H9 (cell line): ENCODE data around the gene ZNF775. TPM values are rescaled to one million over a fixed set of nuclear protein-coding genes. Genes with fewer than 3 reads are reported as not detected.

Experiments
- DNase-seq: peaks from one replicate; pipeline ENCODE4 v3.0.0-alpha.2; 2017
- H2AFZ ChIP-seq: one replicate; pipeline ENCODE4 v1.6.1; 2013; ENCODE audit warnings: mild to moderate bottlenecking, low read length, control low read depth, moderate library complexity
- H2AK5ac ChIP-seq: 2 replicates; pipeline ENCODE4 v1.6.1; 2013; ENCODE audit warnings: low read length, control low read depth, mixed read lengths; ENCODE audit not compliant: insufficient read length
- H2BK120ac ChIP-seq: one replicate; pipeline ENCODE4 v1.6.1; 2013; ENCODE audit warnings: low read depth, mild to moderate bottlenecking, low read length, control low read depth, inconsistent platforms; ENCODE audit not compliant: poor library complexity, severe bottlenecking
- H2BK12ac ChIP-seq: 2 replicates; pipeline ENCODE4 v1.6.1; 2013; ENCODE audit warnings: low read length, control low read depth, mixed read lengths, low read depth; ENCODE audit not compliant: insufficient read length
- H2BK15ac ChIP-seq: 2 replicates; pipeline ENCODE4 v1.6.1; 2013; ENCODE audit warnings: low read depth, low read length, control low read depth
- H2BK20ac ChIP-seq: one replicate; pipeline ENCODE4 v1.6.1; 2013; ENCODE audit warnings: low read depth, mild to moderate bottlenecking, low read length, control low read depth, inconsistent platforms; ENCODE audit not compliant: poor library complexity, severe bottlenecking
- H2BK5ac ChIP-seq: 2 replicates; pipeline ENCODE4 v1.6.1; 2013; ENCODE audit warnings: low read length, control low read depth, mixed read lengths; ENCODE audit not compliant: insufficient read length
- H3K14ac ChIP-seq: 2 replicates; pipeline ENCODE4 v1.6.1; 2013; ENCODE audit warnings: low read length, control low read depth; ENCODE audit not compliant: insufficient read depth
- H3K18ac ChIP-seq: 2 replicates; pipeline ENCODE4 v1.6.1; 2013; ENCODE audit warnings: low read depth, mild to moderate bottlenecking, mixed read lengths, low read length, control low read depth; ENCODE audit not compliant: insufficient read length
- H3K23ac ChIP-seq: 2 replicates; pipeline ENCODE4 v1.6.1; 2013; ENCODE audit warnings: low read length, control low read depth, mixed read lengths, low read depth; ENCODE audit not compliant: insufficient read length
- H3K23me2 ChIP-seq: 2 replicates; pipeline ENCODE4 v1.6.1; 2013; ENCODE audit warnings: low read depth, mild to moderate bottlenecking, mixed read lengths, low read length, control low read depth; ENCODE audit not compliant: insufficient read length, poor library complexity, severe bottlenecking
- H3K27ac ChIP-seq: 2 replicates; pipeline ENCODE4 v1.5.1; 2013; ENCODE audit warnings: low read length, control low read depth, mixed read lengths, low read depth; ENCODE audit not compliant: insufficient read length
- H3K27me3 ChIP-seq: 2 replicates; pipeline ENCODE4 v1.6.1; 2013; ENCODE audit warnings: low read length, control low read depth, inconsistent platforms; ENCODE audit not compliant: insufficient read depth
- H3K4ac ChIP-seq: 2 replicates; pipeline ENCODE4 v1.6.1; 2013; ENCODE audit warnings: low read depth, mild to moderate bottlenecking, control low read depth, inconsistent platforms, low read length, moderate library complexity
- H3K4me1 ChIP-seq: 2 replicates; pipeline ENCODE4 v1.6.1; 2013; ENCODE audit warnings: low read length, control low read depth, inconsistent platforms; ENCODE audit not compliant: insufficient read depth
- H3K4me2 ChIP-seq: 2 replicates; pipeline ENCODE4 v1.6.1; 2013; ENCODE audit warnings: low read length, control low read depth, mixed read lengths; ENCODE audit not compliant: insufficient read length, insufficient read depth
- H3K56ac ChIP-seq: 2 replicates; pipeline ENCODE4 v1.6.1; 2013; ENCODE audit warnings: low read depth, mild to moderate bottlenecking, mixed read lengths, low read length, control low read depth; ENCODE audit not compliant: insufficient read length
- H3K79me1 ChIP-seq: 2 replicates; pipeline ENCODE4 v1.6.1; 2013; ENCODE audit warnings: low read depth, mild to moderate bottlenecking, moderate library complexity, low read length, control low read depth, inconsistent platforms; ENCODE audit not compliant: insufficient read depth, poor library complexity, severe bottlenecking
- H3K79me2 ChIP-seq: 2 replicates; pipeline ENCODE4 v1.6.1; 2013; ENCODE audit warnings: low read length, control low read depth, inconsistent platforms; ENCODE audit not compliant: insufficient read depth
- H3K9ac ChIP-seq: 2 replicates; pipeline ENCODE4 v1.6.1; 2013; ENCODE audit warnings: low read length, control low read depth, mixed read lengths; ENCODE audit not compliant: insufficient read length; ENCODE audit errors: extremely low read depth
- H3K9me3 ChIP-seq: one replicate; pipeline ENCODE4 v1.6.1; 2013; ENCODE audit warnings: low read depth, low read length, inconsistent platforms; ENCODE audit not compliant: control insufficient read depth
- H3T11ph ChIP-seq: one replicate; pipeline ENCODE4 v1.6.1; 2013; ENCODE audit warnings: mild to moderate bottlenecking, low read length, control low read depth, inconsistent platforms
- H4K20me1 ChIP-seq: one replicate; pipeline ENCODE4 v1.6.1; 2013; ENCODE audit not compliant: control insufficient read depth, insufficient read length, insufficient read depth
- H4K5ac ChIP-seq: 2 replicates; pipeline ENCODE4 v1.6.1; 2013; ENCODE audit warnings: low read depth, mild to moderate bottlenecking, mixed read lengths, low read length, control low read depth; ENCODE audit not compliant: insufficient read length
- H4K8ac ChIP-seq: replicated peaks from 2 replicates; pipeline ENCODE4 v1.6.1; 2013; ENCODE audit warnings: low read length, control low read depth, mixed read lengths, low read depth; ENCODE audit not compliant: insufficient read length
- H4K91ac ChIP-seq: 2 replicates; pipeline ENCODE4 v1.6.1; 2013; ENCODE audit warnings: low read depth, mild to moderate bottlenecking, moderate library complexity, mixed read lengths, low read length, control low read depth; ENCODE audit not compliant: insufficient read length
- H3K27ac Mint-ChIP-seq, 3 experiments: 2 replicates in 2 of 3; 3 replicates in 1 of 3; pipeline ENCODE4 v1.8.0; 2020 to 2021; ENCODE audit warnings: mixed read lengths in 3 of 3, mild to moderate bottlenecking in 1 of 3, moderate library complexity in 1 of 3
- H3K27me3 Mint-ChIP-seq: 2 replicates; pipeline ENCODE4 v1.8.0; 2021; ENCODE audit warnings: low read depth, mild to moderate bottlenecking, moderate library complexity, mixed read lengths
- H3K36me3 Mint-ChIP-seq, 3 experiments: 2 replicates in 2 of 3; 3 replicates in 1 of 3; pipeline ENCODE4 v1.8.0; 2020 to 2021; ENCODE audit warnings: low read depth in 3 of 3, mixed read lengths in 3 of 3; ENCODE audit not compliant: insufficient read depth in 1 of 3
- H3K4me1 Mint-ChIP-seq, 2 experiments: 2 replicates each; pipeline ENCODE4 v1.8.0; 2020; ENCODE audit warnings: mixed read lengths in 2 of 2
- H3K4me3 Mint-ChIP-seq, 2 experiments: 2 replicates in 1 of 2; 3 replicates in 1 of 2; pipeline ENCODE4 v1.8.0; 2020 to 2021; ENCODE audit warnings: mild to moderate bottlenecking in 2 of 2, mixed read lengths in 2 of 2, moderate library complexity in 1 of 2
- H3K9me3 Mint-ChIP-seq, 2 experiments: 2 replicates in 1 of 2; 3 replicates in 1 of 2; pipeline ENCODE4 v1.8.0; 2020; ENCODE audit warnings: mild to moderate bottlenecking in 2 of 2, mixed read lengths in 2 of 2, moderate library complexity in 1 of 2
- WGBS: extraction: QIAGEN DNeasy Blood & Tissue Kit; methylation state at CpG from one replicate; pipeline ENCODE4 v1.1.7; 2013; ENCODE audit warnings: missing lambda C conversion rate, low lambda C conversion rate, mixed read lengths; ENCODE audit not compliant: insufficient read length; ENCODE audit errors: extremely low coverage; 5-methylcytosine and 5-hydroxymethylcytosine counted together
- total RNA-seq: library from RNA; stranded (reverse); gene quantifications from 2 replicates; pipeline ENCODE4 v1.2.1, GENCODE V29; 2021
- TF ChIP-seq, protein P1 (sequence below): fragments of 200-600 bp; sonication (generic); conservative IDR thresholded peaks from 3 replicates; pipeline ENCODE4 v1.8.0; 2021; ENCODE audit warnings: antibody characterized with exemption, mild to moderate bottlenecking

ZNF775 gene
- total RNA-seq, 1 experiment from 2014 or later: 10.5 TPM

GRCh38 chr7:150333659-150334058, 45.5 kb upstream of the ZNF775 start:
- H4K91ac ChIP-seq: no peak overlapping the region
- no peak overlapping the region for H3K23ac ChIP-seq
- H2BK15ac ChIP-seq: no peak overlapping the region
- peaks cover 55 to 63% of the 10 kb centered on the region in 2 experiments for H3K4me1 Mint-ChIP-seq
- no peak overlapping the region; the same call in 1 of the 2 replicates for H3K4ac ChIP-seq
- H2BK12ac ChIP-seq: no peak overlapping the region
- H3K18ac ChIP-seq: no peak overlapping the region
- H3K4me1 ChIP-seq: peaks cover 13% of the 10 kb centered on the region; the same call in 1 of the 2 replicates
- no peak for DNase-seq
- H3K9me3 ChIP-seq: no peaks in the 10 kb centered on the region
- H3T11ph ChIP-seq: no peak overlapping the region
- no CpG with 5 or more reads among the region's 10 CpGs for WGBS
- peak overlapping the region in 1 of 3 experiments; percentile 70; a peak in 3 of 7 replicates for H3K27ac Mint-ChIP-seq
- no peak overlapping the region for H3K9ac ChIP-seq
- H3K4me3 Mint-ChIP-seq: no peak overlapping the region
- no peak overlapping the region for H2AFZ ChIP-seq
- no peak overlapping the region for H2AK5ac ChIP-seq
- no peak overlapping the region for H2BK20ac ChIP-seq
- H3K27me3 ChIP-seq: no peaks in the 10 kb centered on the region
- H4K5ac ChIP-seq: no peak overlapping the region
- no peaks in the 10 kb centered on the region; a peak in 1 of 5 replicates for H3K9me3 Mint-ChIP-seq
- no peaks in the 10 kb centered on the region for H4K20me1 ChIP-seq
- H3K4me2 ChIP-seq: no peak overlapping the region
- peaks cover 23 to 31% (median 28%) of the 10 kb centered on the region in 3 experiments for H3K36me3 Mint-ChIP-seq
- peaks cover 35% of the 10 kb centered on the region for H3K27me3 Mint-ChIP-seq
- H3K27ac ChIP-seq: no peak overlapping the region
- no peak overlapping the region; the same call in 1 of the 2 replicates for H3K14ac ChIP-seq
- no peaks in the 10 kb centered on the region for H3K23me2 ChIP-seq
- no peak overlapping the region for H2BK5ac ChIP-seq
- H3K79me2 ChIP-seq: no peaks in the 10 kb centered on the region
- no peak overlapping the region for H3K56ac ChIP-seq
- TF ChIP-seq, protein P1, sequence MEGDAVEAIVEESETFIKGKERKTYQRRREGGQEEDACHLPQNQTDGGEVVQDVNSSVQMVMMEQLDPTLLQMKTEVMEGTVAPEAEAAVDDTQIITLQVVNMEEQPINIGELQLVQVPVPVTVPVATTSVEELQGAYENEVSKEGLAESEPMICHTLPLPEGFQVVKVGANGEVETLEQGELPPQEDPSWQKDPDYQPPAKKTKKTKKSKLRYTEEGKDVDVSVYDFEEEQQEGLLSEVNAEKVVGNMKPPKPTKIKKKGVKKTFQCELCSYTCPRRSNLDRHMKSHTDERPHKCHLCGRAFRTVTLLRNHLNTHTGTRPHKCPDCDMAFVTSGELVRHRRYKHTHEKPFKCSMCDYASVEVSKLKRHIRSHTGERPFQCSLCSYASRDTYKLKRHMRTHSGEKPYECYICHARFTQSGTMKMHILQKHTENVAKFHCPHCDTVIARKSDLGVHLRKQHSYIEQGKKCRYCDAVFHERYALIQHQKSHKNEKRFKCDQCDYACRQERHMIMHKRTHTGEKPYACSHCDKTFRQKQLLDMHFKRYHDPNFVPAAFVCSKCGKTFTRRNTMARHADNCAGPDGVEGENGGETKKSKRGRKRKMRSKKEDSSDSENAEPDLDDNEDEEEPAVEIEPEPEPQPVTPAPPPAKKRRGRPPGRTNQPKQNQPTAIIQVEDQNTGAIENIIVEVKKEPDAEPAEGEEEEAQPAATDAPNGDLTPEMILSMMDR: no peak
- no peaks in the 10 kb centered on the region for H3K79me1 ChIP-seq
- no peak overlapping the region for H4K8ac ChIP-seq
- no peak overlapping the region for H2BK120ac ChIP-seq
